H1 (cell line): Measurements from ENCODE around the gene HK1. TPM values are rescaled to one million over a fixed set of nuclear protein-coding genes. Genes with fewer than 3 reads are reported as not detected.
A peak's percentile ranks its signal among the peaks of the same experiment; 100 is the strongest.

Source experiments
- CTCF ChIA-PET: fragments of 300-600 bp; sonication (Branson Sonifier 250); formaldehyde crosslinking; loops from one replicate; lab custom pipeline; 2021; ENCODE audit not compliant: partially characterized antibody; lab: Charles Lee
- POLR2A ChIA-PET: fragments of 300-600 bp; sonication (Branson Sonifier 250); formaldehyde crosslinking; loops from one replicate; lab custom pipeline; 2021; ENCODE audit warnings: inconsistent platforms; ENCODE audit not compliant: partially characterized antibody; lab: Charles Lee
- DNase-seq, 2 experiments: peaks; one replicate each; pipeline versions ENCODE4 v3.0.0 to v3.0.0-alpha.2; 2010 to 2022; ENCODE audit warnings: low spot score in 2 of 2, low read depth in 1 of 2, mixed read lengths in 1 of 2
- FAIRE-seq: peaks from 2 replicates; lab custom pipeline; 2011; peaks lifted over from hg19 to GRCh38; lab: Jason Lieb, UNC
- H2AFZ ChIP-seq: 2 replicates; pipeline ENCODE4 v1.8.1; 2012; ENCODE audit warnings: low read length, inconsistent platforms
- H2AK5ac ChIP-seq: 2 replicates; pipeline ENCODE4 v1.6.1; 2013; ENCODE audit warnings: low read depth, low read length
- H2BK120ac ChIP-seq: replicated peaks from 2 replicates; pipeline ENCODE3; 2013; ENCODE audit warnings: low read depth, low read length, inconsistent platforms
- H2BK12ac ChIP-seq: 2 replicates; pipeline ENCODE4 v1.6.1; 2013; ENCODE audit warnings: low read depth, low read length
- H2BK15ac ChIP-seq: 2 replicates; pipeline ENCODE4 v1.6.1; 2013; ENCODE audit warnings: low read length
- H2BK20ac ChIP-seq: 2 replicates; pipeline ENCODE4 v1.6.1; 2013; ENCODE audit warnings: low read length
- H2BK5ac ChIP-seq: 2 replicates; pipeline ENCODE4 v1.6.1; 2013; ENCODE audit warnings: low read depth, low read length
- H3K14ac ChIP-seq: 2 replicates; pipeline ENCODE4 v1.6.1; 2013; ENCODE audit warnings: inconsistent platforms; ENCODE audit not compliant: insufficient read length
- H3K18ac ChIP-seq: 2 replicates; pipeline ENCODE4 v1.6.1; 2013; ENCODE audit warnings: low read length; ENCODE audit errors: extremely low read depth
- H3K23ac ChIP-seq: 2 replicates; pipeline ENCODE4 v1.6.1; 2013; ENCODE audit warnings: inconsistent platforms; ENCODE audit not compliant: insufficient read length
- H3K23me2 ChIP-seq: 2 replicates; pipeline ENCODE4 v1.6.1; 2013; ENCODE audit warnings: low read depth, low read length
- H3K27ac ChIP-seq: 2 replicates; pipeline ENCODE4 v1.6.1; 2011; ENCODE audit warnings: low read depth, low read length, inconsistent platforms
- H3K27me3 ChIP-seq, 4 experiments: replicated peaks in 1 of 4; 1 replicate in 1 of 4; 2 replicates in 3 of 4; pipeline versions ENCODE4 v1.6.1 to v1.8.1; 2011 to 2013; ENCODE audit warnings: low read length in 3 of 4, mild to moderate bottlenecking in 3 of 4, inconsistent platforms in 2 of 4, mixed read lengths in 2 of 4, moderate library complexity in 1 of 4; ENCODE audit not compliant: control insufficient read depth in 3 of 4, insufficient read depth in 3 of 4; ENCODE audit errors: extremely low read depth in 1 of 4
- H3K36me3 ChIP-seq, 4 experiments: 2 replicates each; pipeline versions ENCODE4 v1.6.1 to v1.8.1; 2011 to 2013; ENCODE audit warnings: mild to moderate bottlenecking in 4 of 4, low read length in 3 of 4, moderate library complexity in 2 of 4, control low read depth in 1 of 4, inconsistent platforms in 1 of 4; ENCODE audit not compliant: insufficient read depth in 4 of 4, control insufficient read depth in 2 of 4
- H3K4ac ChIP-seq: replicated peaks from 2 replicates; pipeline ENCODE3; 2013; ENCODE audit warnings: low read length, low read depth, mixed read lengths, inconsistent platforms; ENCODE audit not compliant: insufficient read length
- H3K4me1 ChIP-seq, 4 experiments: replicated peaks in 1 of 4; 1 replicate in 1 of 4; 2 replicates in 3 of 4; pipeline versions ENCODE4 v1.6.1 to v1.8.1; 2011 to 2013; ENCODE audit warnings: low read length in 3 of 4, inconsistent platforms in 2 of 4, mixed read lengths in 1 of 4; ENCODE audit not compliant: insufficient read depth in 4 of 4, control insufficient read depth in 3 of 4
- H3K4me2 ChIP-seq, 2 experiments: 2 replicates each; pipeline versions ENCODE4 v1.6.1 to v1.8.1; 2011 to 2013; ENCODE audit warnings: low read depth in 2 of 2, low read length in 2 of 2, control low read depth in 1 of 2, inconsistent platforms in 1 of 2, mild to moderate bottlenecking in 1 of 2; ENCODE audit not compliant: insufficient read depth in 1 of 2
- H3K4me3 ChIP-seq, 4 experiments: fragments of 200-600, 300-600 bp in 1 of 4; sonication (generic), shearing (Covaris generic), sonication (Bioruptor Twin) in 1 of 4; 2 replicates each; pipeline versions ENCODE4 v1.5.1 to v1.8.1; 2011 to 2016; ENCODE audit warnings: low read length in 4 of 4, low read depth in 3 of 4, control low read depth in 2 of 4, inconsistent platforms in 2 of 4, mild to moderate bottlenecking in 2 of 4, mixed read lengths in 1 of 4, moderate library complexity in 1 of 4; ENCODE audit not compliant: insufficient read depth in 2 of 4; ENCODE audit errors: extremely low read depth in 1 of 4
- H3K56ac ChIP-seq: replicated peaks from 2 replicates; pipeline ENCODE3; 2013; ENCODE audit warnings: low read depth, mild to moderate bottlenecking, mixed read lengths, low read length, inconsistent platforms; ENCODE audit not compliant: insufficient read length
- H3K79me1 ChIP-seq: 2 replicates; pipeline ENCODE4 v1.6.1; 2013; ENCODE audit warnings: low read depth, low read length, control low read depth
- H3K79me2 ChIP-seq, 2 experiments: 2 replicates each; pipeline versions ENCODE4 v1.6.1 to v1.8.1; 2012 to 2013; ENCODE audit warnings: low read length in 2 of 2, mild to moderate bottlenecking in 2 of 2, inconsistent platforms in 1 of 2; ENCODE audit not compliant: insufficient read depth in 2 of 2, control insufficient read depth in 1 of 2
- H3K9ac ChIP-seq, 4 experiments: replicated peaks in 1 of 4; 1 replicate in 1 of 4; 2 replicates in 3 of 4; pipeline versions ENCODE4 v1.6.1 to v1.8.1; 2011 to 2013; ENCODE audit warnings: low read depth in 3 of 4, low read length in 3 of 4, control low read depth in 2 of 4, mild to moderate bottlenecking in 2 of 4, moderate library complexity in 2 of 4, inconsistent platforms in 1 of 4; ENCODE audit errors: extremely low read depth in 1 of 4
- H3K9me3 ChIP-seq, 2 experiments: 2 replicates each; pipeline versions ENCODE4 v1.6.1 to v1.8.1; 2012 to 2013; ENCODE audit warnings: mild to moderate bottlenecking in 2 of 2, moderate library complexity in 2 of 2, control low read depth in 1 of 2, inconsistent platforms in 1 of 2, low read depth in 1 of 2, low read length in 1 of 2, mixed read lengths in 1 of 2; ENCODE audit not compliant: insufficient read depth in 2 of 2
- H4K20me1 ChIP-seq, 2 experiments: replicated peaks in 1 of 2; 2 replicates each; pipeline versions ENCODE3 to v1.8.1; 2011 to 2013; ENCODE audit warnings: inconsistent platforms in 2 of 2, low read length in 2 of 2, mild to moderate bottlenecking in 1 of 2; ENCODE audit not compliant: insufficient read depth in 2 of 2, control insufficient read depth in 1 of 2
- H4K5ac ChIP-seq: 2 replicates; pipeline ENCODE4 v1.6.1; 2013; ENCODE audit warnings: low read length, low read depth, mixed read lengths, inconsistent platforms; ENCODE audit not compliant: insufficient read length
- H4K8ac ChIP-seq: 2 replicates; pipeline ENCODE4 v1.8.0; 2013; ENCODE audit warnings: mild to moderate bottlenecking, moderate library complexity, low read length, inconsistent platforms; ENCODE audit not compliant: insufficient read depth; ENCODE audit errors: extremely low read depth
- H4K91ac ChIP-seq: replicated peaks from 2 replicates; pipeline ENCODE3; 2013; ENCODE audit warnings: low read length, mixed read lengths, inconsistent platforms; ENCODE audit not compliant: insufficient read length
- BCL11A ChIP-seq, 2 experiments: IDR thresholded peaks; one replicate each; pipeline ENCODE4 v1.6.1; 2011; ENCODE audit warnings: low read depth in 2 of 2, low read length in 2 of 2, mild to moderate bottlenecking in 2 of 2
- BRCA1 ChIP-seq: IDR thresholded peaks from 2 replicates; pipeline ENCODE4 v1.6.1; 2012; ENCODE audit warnings: low read depth, low read length, improper control_type of control experiment
- KDM5A ChIP-seq: fragments of 200-600 bp; IDR thresholded peaks from 2 replicates; pipeline ENCODE4 v1.7.1; 2012; ENCODE audit warnings: mild to moderate bottlenecking, low read length, inconsistent platforms, mixed read lengths
- NANOG ChIP-seq: IDR thresholded peaks from 2 replicates; pipeline ENCODE4 v1.6.1; 2011; ENCODE audit warnings: low read length, low read depth, mild to moderate bottlenecking, inconsistent platforms; ENCODE audit not compliant: insufficient read depth, poor library complexity, severe bottlenecking
- NRF1 ChIP-seq: IDR thresholded peaks from 2 replicates; pipeline ENCODE4 v1.6.1; 2011; ENCODE audit warnings: mild to moderate bottlenecking, low read depth, low read length, improper control_type of control experiment
- SRF ChIP-seq: IDR thresholded peaks from 2 replicates; pipeline ENCODE4 v1.6.1; 2011; ENCODE audit warnings: mild to moderate bottlenecking, low read depth, low read length, moderate library complexity
- TAF1 ChIP-seq: IDR thresholded peaks from 2 replicates; pipeline ENCODE4 v1.6.1; 2011; ENCODE audit warnings: mild to moderate bottlenecking, low read depth, low read length
- WGBS, 2 experiments: shearing (Covaris generic) in 1 of 2; methylation state at CpG; one replicate each; pipeline versions ENCODE4 v1.1.6 to v1.1.7; 2013 to 2015; ENCODE audit warnings: low lambda C conversion rate in 2 of 2, mixed read lengths in 2 of 2, inconsistent platforms in 1 of 2, low coverage in 1 of 2, missing lambda C conversion rate in 1 of 2; ENCODE audit not compliant: insufficient replicate concordance in 2 of 2, insufficient coverage in 1 of 2, insufficient read length in 1 of 2; ENCODE audit errors: extremely low coverage in 1 of 2, missing lambda C conversion rate in 1 of 2; 5-methylcytosine and 5-hydroxymethylcytosine counted together
- polyA plus RNA-seq, 7 experiments: library from polyadenylated mRNA; depleted of rRNA in 3 of 7; stranded (reverse) in 5 of 7; unstranded in 2 of 7; fragments of >200 nt in 5 of 7; fragments of 200-250 nt in 2 of 7; gene quantifications; 1 replicate in 5 of 7; 2 replicates in 1 of 7; 4 replicates in 1 of 7; pipeline versions ENCODE4 v1.2.1 to v1.2.3, GENCODE V29; 2011 to 2013; ENCODE audit warnings: missing spikeins in 2 of 7, mixed read lengths in 2 of 7
- total RNA-seq: library from RNA; stranded (reverse); fragmentation: NEBNext Ultra II Directional; extraction: Animal tissue kit (Norgen Biotek cat#: 25700); gene quantifications from 2 replicates; pipeline ENCODE4 v1.2.1, GENCODE V29; 2021
- TF ChIP-seq, protein P1 (sequence below): IDR thresholded peaks from 2 replicates; pipeline ENCODE4 v1.6.1; 2012; ENCODE audit warnings: inconsistent platforms

Gene HK1
- total and polyA plus RNA-seq, 2 of the 8 experiments (the other 6 are each of a cell fraction or from before 2014, with no cell fraction given), result 55.8 to 247 TPM

DNA sequence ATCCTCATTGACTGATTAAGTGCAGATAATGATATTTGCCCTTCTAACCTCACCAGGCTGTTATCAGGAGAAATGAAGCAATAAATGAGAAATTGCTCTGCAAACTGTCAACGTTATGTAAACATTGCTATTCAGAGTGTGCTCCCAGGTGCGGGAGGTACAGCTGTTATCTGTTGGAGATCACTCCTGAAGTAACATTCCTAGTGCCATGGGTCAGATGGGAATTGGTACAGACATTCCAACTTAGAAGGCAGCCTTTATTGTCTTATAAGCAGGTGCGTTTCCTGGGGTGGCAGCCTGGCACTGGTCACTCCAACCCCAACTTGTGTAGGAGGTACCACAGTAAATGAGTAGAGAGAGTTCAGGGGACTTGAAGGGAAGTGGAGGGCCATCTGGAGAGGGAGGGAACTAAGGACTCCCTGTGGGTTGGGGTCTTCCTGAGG is 36.8 kb downstream of the HK1 start:
- Histone ChIP-seq H3K9me3 (no peaks in the 10 kb centered on the region), H3K4ac (peak overlapping the region; percentile 25), H3K79me1 (0 out of 2 replicates have a peak, but pooled peaks cover under 1% of the 10 kb centered on the region), H3K23me2 (peaks cover 9% of the 10 kb centered on the region), H4K20me1 (peaks cover 0 to 9% of the 10 kb centered on the region in 2 experiments), H3K4me2 (no peak overlapping the region), H3K9ac (no peak overlapping the region), H3K23ac (no peak overlapping the region), H4K8ac (no peak overlapping the region; the same call in 1 of the 2 replicates), H2BK15ac (0 out of 2 replicates have a peak overlapping the region, but pooled peaks have one; percentile 5), H3K18ac (no peak overlapping the region), H2BK20ac (peak overlapping the region; percentile 92; the same call in 1 of the 2 replicates), H3K27me3 (no peaks in the 10 kb centered on the region), H3K27ac (no peak overlapping the region), H2BK5ac (peak overlapping the region; percentile 60; the same call in 1 of the 2 replicates), H2AK5ac (peak overlapping the region; percentile 42; the same call in 1 of the 2 replicates), H3K36me3 (no peaks in the 10 kb centered on the region), H3K79me2 (peaks cover 9 to 13% of the 10 kb centered on the region in 2 experiments), H2BK120ac (no peak overlapping the region), H3K14ac (no peak overlapping the region), H2AFZ (no peak overlapping the region), H3K4me1 (peaks cover 13 to 25% (median 14%) of the 10 kb centered on the region in 4 experiments), H3K56ac (no peak overlapping the region), H2BK12ac (peak overlapping the region; percentile 93; the same call in 1 of the 2 replicates), H4K5ac (no peak overlapping the region), H4K91ac (no peak overlapping the region), H3K4me3 (no peak overlapping the region)
- CTCF ChIA-PET, result interaction anchor here (1.0 to 2.5 kb wide), 6 partner anchors 9 to 68 kb away, joined by 3 to 5 read pairs (median 4); no protein-coding TSS in a partner anchor
- DNase-seq, result no peak
- WGBS, 2 experiments, result 87% methylated on average over 3 of the region's 3 CpGs; no CpG with 5 or more reads in 1 of the 2 experiments
- TF ChIP-seq BRCA1, result no peak
- TF ChIP-seq KDM5A, result no peak
- TF ChIP-seq, protein P1, sequence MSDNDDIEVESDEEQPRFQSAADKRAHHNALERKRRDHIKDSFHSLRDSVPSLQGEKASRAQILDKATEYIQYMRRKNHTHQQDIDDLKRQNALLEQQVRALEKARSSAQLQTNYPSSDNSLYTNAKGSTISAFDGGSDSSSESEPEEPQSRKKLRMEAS, result no peak
- TF ChIP-seq SRF, result no peak
- TF ChIP-seq BCL11A (IDR thresholded peaks at IDR 0.05; ENCODE audit: low read depth in 2 of 2, low read length in 2 of 2), result no peak
- no peak for TF ChIP-seq TAF1
- no peak for TF ChIP-seq NANOG
- no peak for TF ChIP-seq NRF1
- FAIRE-seq, result no peak
- POLR2A ChIA-PET, result no interaction called here
